Effector CD8-positive, alpha-beta T cell (primary cell): ENCODE measurements around the gene PXMP4.

Source experiments
- DNase-seq: peaks from one replicate; lab custom pipeline; 2025; lab: John Stamatoyannopoulos, UW

Gene PXMP4

GRCh38 chr20:33656010-33656782 is 63.9 kb downstream of the PXMP4 start:
- no peak for DNase-seq

GRCh38 chr20:33655164-33655563 is 64.9 kb downstream of the PXMP4 start:
- no peak for DNase-seq

- no peak for DNase-seq
These were observed 65.4 kb downstream of the PXMP4 start for GRCh38 chr20:33654680-33655161.

- no peak for DNase-seq
These were observed 66.1 kb downstream of the PXMP4 start for GRCh38 chr20:33653900-33654596.

GRCh38 chr20:33653218-33653899 is 66.8 kb downstream of the PXMP4 start:
- no peak for DNase-seq
